ENCODE data around the gene TMEM123.

The TMEM123 gene

DNA sequence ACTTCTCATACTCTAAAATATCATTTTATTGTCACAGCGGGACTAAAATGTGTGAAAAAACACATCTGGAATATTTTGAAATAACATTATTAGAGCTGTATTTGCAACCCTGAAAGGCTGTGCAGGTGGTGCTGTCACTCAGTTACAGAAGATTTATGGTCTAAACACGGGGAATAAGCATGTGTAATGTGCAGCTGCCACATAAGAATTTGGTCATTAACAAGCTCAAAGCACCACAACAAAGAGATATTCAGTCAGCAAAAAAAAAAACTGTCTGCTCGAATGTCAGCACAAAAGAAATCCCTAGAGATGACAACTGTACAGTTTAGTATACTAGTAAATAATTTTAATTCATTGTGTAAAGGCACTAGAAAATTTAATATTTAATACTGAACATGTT, 31.3 kb downstream of the TMEM123 start:
- DNase-seq, result peak; percentile 96

DNA sequence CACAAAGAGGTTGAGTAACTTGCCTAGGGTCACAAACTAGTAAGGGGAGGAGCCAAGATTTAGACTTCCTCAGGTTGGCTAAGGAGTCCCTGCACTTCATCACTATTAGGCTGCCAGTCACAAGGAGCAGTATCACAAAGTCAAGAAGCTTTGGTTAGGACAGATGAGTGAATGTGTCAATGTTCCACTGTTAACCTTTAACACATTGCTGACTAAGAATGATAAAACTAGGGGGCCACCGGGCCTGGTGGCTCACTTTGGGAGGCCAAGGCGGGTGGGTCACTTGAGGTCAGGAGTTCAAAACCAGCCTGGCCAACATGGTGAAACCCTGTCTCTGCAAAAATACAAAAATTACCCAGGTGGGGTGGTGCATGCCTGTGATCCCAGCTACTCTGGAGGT, 32.0 kb downstream of the TMEM123 start:
- no peak for DNase-seq

GRCh38 chr11:102419181-102419580, 33.4 kb downstream of the TMEM123 start:
- no peak for DNase-seq

GRCh38 chr11:102416976-102417375, 35.6 kb downstream of the TMEM123 start:
- no peak for DNase-seq

GRCh38 chr11:102415304-102415916, 37.2 kb downstream of the TMEM123 start:
- no peak for DNase-seq

DNA sequence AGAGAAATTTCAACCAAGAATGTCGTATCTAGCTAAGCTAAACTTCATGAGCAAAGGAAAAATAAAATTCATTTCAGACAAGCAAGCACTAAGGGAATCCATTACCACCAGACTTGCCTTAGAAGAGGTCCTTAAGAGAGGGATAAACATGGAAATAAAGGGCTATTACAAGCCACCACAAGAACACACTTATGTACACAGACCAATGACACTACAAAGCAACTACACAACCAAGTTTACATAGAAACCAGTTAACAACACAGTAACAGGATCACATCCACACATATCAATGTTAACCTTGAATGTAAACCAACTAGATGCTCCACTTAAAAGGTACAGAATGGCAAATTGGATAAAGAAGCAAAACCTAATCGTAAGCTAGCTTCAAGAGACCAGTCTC, 38.0 kb downstream of the TMEM123 start:
- DNase-seq, result no peak

DNA sequence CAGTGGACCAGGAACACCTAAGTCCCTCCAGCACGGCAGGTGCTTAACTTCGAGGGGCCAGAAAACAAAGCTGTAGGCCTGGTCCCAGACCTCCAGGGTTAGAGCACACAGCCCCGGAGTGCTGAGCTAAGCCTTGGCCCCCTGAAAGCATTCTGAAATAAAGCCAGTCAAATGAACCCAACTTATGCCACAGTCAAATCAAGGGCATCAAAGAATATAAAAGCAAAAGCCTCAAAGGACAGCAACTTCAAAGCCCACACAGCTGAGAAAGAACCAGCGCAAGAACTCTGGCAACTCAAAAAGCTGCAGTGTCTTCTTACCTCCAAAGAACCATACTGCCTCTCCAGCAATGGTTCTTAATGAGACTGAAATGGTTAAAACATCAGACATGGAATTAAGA, 39.1 kb downstream of the TMEM123 start:
- no peak for DNase-seq

DNA sequence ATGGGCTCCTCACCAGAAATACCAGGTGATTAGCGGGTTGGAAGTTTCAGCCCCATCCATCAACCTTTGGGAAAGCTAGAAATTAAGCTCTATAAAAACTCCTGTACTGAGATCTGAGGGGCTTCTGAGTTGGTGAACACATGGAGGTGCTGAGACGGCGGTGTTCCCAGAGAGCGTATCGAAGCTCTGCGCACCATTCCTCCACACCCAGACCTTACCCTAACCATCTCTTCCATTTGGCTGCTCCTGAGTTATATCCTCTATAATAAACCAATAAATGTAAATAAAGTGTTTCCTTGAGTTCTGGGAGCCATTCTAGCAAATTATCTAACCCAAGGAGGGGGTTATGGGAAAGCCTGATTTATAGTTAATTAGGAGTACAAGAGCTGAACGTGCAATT, 41.4 kb downstream of the TMEM123 start:
- DNase-seq, result no peak

GRCh38 chr11:102410382-102410784, 42.2 kb downstream of the TMEM123 start:
- DNase-seq, result no peak

DNA sequence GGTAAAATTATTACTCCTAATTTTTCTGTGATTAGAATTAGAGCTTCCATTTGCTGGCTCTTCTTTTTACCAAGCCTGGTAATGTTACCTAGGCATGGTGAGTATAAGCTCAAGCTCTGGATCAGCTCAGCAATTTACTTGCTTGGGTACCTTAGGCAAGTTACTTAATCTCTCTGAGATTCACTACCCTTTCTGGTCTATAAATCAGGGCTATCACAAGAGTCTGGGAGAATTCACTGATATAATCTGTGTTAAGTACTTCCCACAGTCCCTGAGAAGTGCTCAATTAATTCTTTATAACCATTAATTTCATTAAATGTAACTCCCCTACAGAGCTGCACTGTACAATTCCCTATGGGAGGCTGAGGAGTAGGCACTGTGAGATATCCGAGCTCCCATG, 44.2 kb downstream of the TMEM123 start:
- DNase-seq, result no peak

GRCh38 chr11:102407901-102408300, 44.7 kb downstream of the TMEM123 start:
- no peak for DNase-seq

DNA sequence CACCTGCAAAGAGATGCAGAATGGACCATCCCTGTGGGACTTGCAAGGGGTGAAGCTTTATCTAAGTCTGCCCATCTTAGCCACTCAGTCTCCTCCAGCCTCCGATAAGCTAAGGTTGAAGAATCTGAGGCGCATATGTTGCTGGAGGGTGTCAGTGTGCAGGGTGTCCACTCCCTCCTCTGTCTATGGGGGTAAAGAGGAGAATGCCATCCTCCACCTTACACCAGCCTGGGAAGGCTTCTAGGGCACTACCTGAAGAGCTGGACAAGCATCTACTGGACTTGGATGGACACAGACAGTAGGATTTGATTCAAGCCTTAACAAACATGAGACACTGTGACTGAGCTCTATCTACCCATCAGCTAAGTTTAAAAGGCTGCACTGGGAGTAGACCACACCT, 46.5 kb downstream of the TMEM123 start:
- no peak for DNase-seq

DNA sequence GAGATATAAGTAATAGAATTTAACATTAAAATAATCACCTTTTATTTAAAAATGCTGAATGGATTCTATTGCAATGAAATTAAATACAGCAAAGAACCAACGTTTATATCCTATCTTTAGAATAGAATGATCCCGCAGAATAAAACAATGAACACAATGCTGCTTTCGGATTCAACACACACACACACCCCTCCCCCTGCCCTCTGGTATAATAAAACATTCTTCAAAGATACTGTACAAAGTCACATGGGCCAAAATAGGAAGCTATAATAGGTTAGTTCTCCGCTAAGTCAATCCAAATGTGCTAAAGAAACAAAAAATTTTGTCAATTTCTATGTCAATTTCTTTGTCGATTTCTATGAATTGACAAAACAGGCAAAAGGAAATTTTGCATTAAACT, 47.1 kb downstream of the TMEM123 start:
- no peak for DNase-seq

- no peak for DNase-seq
These were observed 50.0 kb downstream of the TMEM123 start for GRCh38 chr11:102402548-102402947.

GRCh38 chr11:102401905-102402304, 50.7 kb downstream of the TMEM123 start:
- DNase-seq, result no peak

DNA sequence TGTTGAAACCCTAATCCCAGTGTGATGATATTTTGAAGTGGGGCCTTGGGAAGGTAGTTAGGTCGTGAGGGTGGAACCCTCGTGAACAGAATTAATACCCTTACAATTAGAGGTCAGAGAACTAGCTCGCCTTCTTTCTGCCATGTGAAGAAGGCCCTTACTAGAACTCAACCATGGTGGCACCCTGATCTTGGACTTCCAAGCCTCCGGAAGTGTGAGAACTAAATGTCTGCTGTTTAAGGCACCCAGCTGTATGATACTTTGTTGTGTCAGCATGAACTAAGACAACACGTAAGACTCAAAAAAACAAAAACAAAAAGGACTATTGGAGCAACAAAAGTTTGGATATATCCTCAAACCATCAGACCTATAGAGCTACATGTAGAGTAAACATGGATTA, 52.0 kb downstream of the TMEM123 start:
- no peak for DNase-seq

DNA sequence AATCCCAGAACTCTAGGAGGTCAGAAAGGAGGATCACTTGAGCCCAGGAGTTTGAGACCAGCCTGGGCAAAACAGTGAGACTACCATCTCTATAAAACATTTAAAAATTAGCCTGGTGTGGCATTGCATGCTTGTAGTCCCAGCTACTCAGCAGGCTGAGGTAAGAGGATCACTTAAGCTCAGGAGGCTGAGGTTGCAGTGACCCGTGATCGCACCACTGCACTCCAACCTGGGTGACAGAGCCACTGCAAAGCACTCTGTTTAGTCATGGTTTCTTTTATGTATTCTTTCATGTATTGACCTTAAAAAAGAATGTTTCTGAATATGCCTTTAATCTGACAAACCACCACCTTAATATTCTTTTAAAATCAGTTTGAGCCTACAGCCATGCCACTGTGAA, 53.4 kb downstream of the TMEM123 start:
- DNase-seq, result no peak

GRCh38 chr11:102398297-102398696, 54.3 kb downstream of the TMEM123 start:
- DNase-seq, result no peak

- no peak for DNase-seq
These were observed 55.6 kb downstream of the TMEM123 start for GRCh38 chr11:102396708-102397563.

- no peak for DNase-seq
These were observed 56.7 kb downstream of the TMEM123 start for GRCh38 chr11:102395720-102396393.

- no peak for DNase-seq
These were observed 59.3 kb downstream of the TMEM123 start for GRCh38 chr11:102393272-102393730.

- DNase-seq, result no peak
These were observed 60.9 kb downstream of the TMEM123 start for GRCh38 chr11:102391549-102392237.
